GM23248 (cell line): ENCODE results near the gene SEMA4A. TPM values are rescaled to one million over a fixed set of nuclear protein-coding genes. Genes with fewer than 3 reads are reported as not detected.

Experiments
- DNase-seq: peaks from one replicate; pipeline ENCODE4 v3.0.0-alpha.2; 2015
- H2AFZ ChIP-seq: fragments of 200-600 bp; sonication (generic); 2 replicates; pipeline ENCODE4 v1.6.1; 2016; ENCODE audit warnings: antibody characterized with exemption
- H3F3A ChIP-seq: fragments of 200-600 bp; sonication (generic); 2 replicates; pipeline ENCODE4 v1.6.1; 2016; ENCODE audit warnings: mild to moderate bottlenecking, antibody characterized with exemption, mixed run types; ENCODE audit not compliant: insufficient read depth
- H3K27ac ChIP-seq: fragments of 200-600 bp; sonication (generic); 2 replicates; pipeline ENCODE4 v1.5.1; 2016; ENCODE audit warnings: mild to moderate bottlenecking
- H3K27me3 ChIP-seq: fragments of 200-600 bp; sonication (generic); replicated peaks from 2 replicates; pipeline ENCODE4 v1.6.1; 2016; ENCODE audit warnings: mild to moderate bottlenecking; ENCODE audit not compliant: insufficient read depth
- H3K36me3 ChIP-seq: fragments of 200-600 bp; sonication (generic); 2 replicates; pipeline ENCODE4 v1.6.1; 2016; ENCODE audit warnings: low read depth, mild to moderate bottlenecking
- H3K4me1 ChIP-seq: fragments of 200-600 bp; sonication (generic); 2 replicates; pipeline ENCODE4 v1.6.1; 2016; ENCODE audit warnings: mild to moderate bottlenecking; ENCODE audit not compliant: insufficient read depth
- H3K4me2 ChIP-seq: fragments of 200-600 bp; sonication (generic); one replicate; pipeline ENCODE4 v1.6.1; 2016; ENCODE audit warnings: mild to moderate bottlenecking; ENCODE audit not compliant: unreplicated experiment
- H3K4me3 ChIP-seq: fragments of 200-600 bp; sonication (generic); 2 replicates; pipeline ENCODE4 v1.5.1; 2016; ENCODE audit warnings: mild to moderate bottlenecking
- H3K79me2 ChIP-seq: fragments of 200-600 bp; sonication (generic); 2 replicates; pipeline ENCODE4 v1.6.1; 2016; ENCODE audit warnings: mild to moderate bottlenecking; ENCODE audit not compliant: insufficient read depth
- H3K9ac ChIP-seq: fragments of 200-600 bp; sonication (generic); 2 replicates; pipeline ENCODE4 v1.6.1; 2016; ENCODE audit warnings: mild to moderate bottlenecking
- H3K9me2 ChIP-seq: fragments of 200-600 bp; sonication (generic); 2 replicates; pipeline ENCODE4 v1.6.1; 2016; ENCODE audit warnings: mixed run types, mild to moderate bottlenecking, moderate library complexity; ENCODE audit not compliant: insufficient read depth
- H3K9me3 ChIP-seq: fragments of 200-600 bp; sonication (generic); one replicate; pipeline ENCODE4 v1.6.1; 2017; ENCODE audit warnings: low read depth
- H4K20me1 ChIP-seq: fragments of 200-600 bp; sonication (generic); 2 replicates; pipeline ENCODE4 v1.6.0; 2016; ENCODE audit not compliant: insufficient read depth
- EZH2 ChIP-seq: fragments of 200-600 bp; sonication (generic); IDR thresholded peaks from 2 replicates; pipeline ENCODE4 v1.6.1; 2018; ENCODE audit warnings: antibody characterized with exemption, mild to moderate bottlenecking; ENCODE audit not compliant: insufficient read depth, poor library complexity, severe bottlenecking
- EZH2phosphoT487 ChIP-seq: fragments of 200-600 bp; sonication (generic); IDR thresholded peaks from 2 replicates; pipeline ENCODE4 v1.6.1; 2018; ENCODE audit warnings: antibody characterized with exemption, moderate library complexity, mild to moderate bottlenecking, low read depth; ENCODE audit not compliant: insufficient read depth
- WGBS, 2 experiments: methylation state at CpG; one replicate each; pipeline ENCODE4 v1.1.6; 2015 to 2017; ENCODE audit warnings: low lambda C conversion rate in 2 of 2, low coverage in 1 of 2; ENCODE audit errors: missing lambda C conversion rate in 2 of 2; 5-methylcytosine and 5-hydroxymethylcytosine counted together
- in situ Hi-C: fragments of 300-500 bp; cut with MboI; formaldehyde crosslinking; loops from 2 replicates; pipeline ENCODE4 v1.15.0; 2020
- polyA plus RNA-seq: library from polyadenylated mRNA; unstranded; fragments of >200 nt; fragmentation: Nextera tagmentation; extraction: Ambion mirVana; gene quantifications from 2 replicates; pipeline ENCODE4 v1.2.1, GENCODE V29; 2016
- total RNA-seq: library from RNA; depleted of rRNA; stranded (reverse); fragments of >200 nt; shearing (Covaris generic); gene quantifications from 2 replicates; pipeline ENCODE4 v1.2.3, GENCODE V29; 2014; rRNA removed

Gene SEMA4A
- total RNA-seq (1.1 TPM in 1 of 2 replicates, not detected in the other), polyA plus RNA-seq (0.35 and 0.51 TPM in 2 replicates)

GRCh38 chr1:156153362-156153761 lies at the start of gene SEMA4A:
TSS of gene SEMA4A (plus strand) at chr1:156153585. CDS start at chr1:156154579, 994 bp downstream.
- no peak within 1 kb of the TSS for H2AFZ ChIP-seq
- TF ChIP-seq EZH2: no peak
- no peak for TF ChIP-seq EZH2phosphoT487
- in situ Hi-C loops: no loop called here
- no peak within 1 kb of the TSS for H3K4me2 ChIP-seq
- H4K20me1 ChIP-seq: no peaks in the 10 kb centered on the region
- no peaks in the 10 kb centered on the region for H3K9me2 ChIP-seq
- H3K4me1 ChIP-seq: peaks cover 13% of the 10 kb centered on the region; the same call in 1 of the 2 replicates
- no peak within 1 kb of the TSS for H3K9ac ChIP-seq
- no peak within 1 kb of the TSS for H3K27ac ChIP-seq
- WGBS, 2 experiments: 89 to 91% methylated on average over 10 of the region's 10 CpGs
- no peaks in the 10 kb centered on the region for H3K9me3 ChIP-seq
- H3K27me3 ChIP-seq: no peaks in the 10 kb centered on the region
- no peaks in the 10 kb centered on the region for H3K36me3 ChIP-seq
- no peak within 1 kb of the TSS for H3K4me3 ChIP-seq
- DNase-seq: no peak
- H3F3A ChIP-seq: no peaks in the 10 kb centered on the region
- no peaks in the 10 kb centered on the region for H3K79me2 ChIP-seq

- WGBS, 2 experiments: 12 to 15% methylated on average over 15 of the region's 15 CpGs
Measured at GRCh38 chr1:156104065-156104810, 49.1 kb upstream of the SEMA4A start.

GRCh38 chr1:156104861-156105832 lies 48.2 kb upstream of the SEMA4A start:
- peak overlapping the region; percentile 77 for H3K4me2 ChIP-seq
- WGBS, 2 experiments: 13 to 18% methylated on average over 10 to 11 of the region's 11 CpGs
- peak overlapping the region; percentile 52 for H3K4me3 ChIP-seq

More at GRCh38 chr1:156104065-156104810, 49.1 kb upstream of the SEMA4A start:
- Histone ChIP-seq H3K36me3 (no peaks in the 10 kb centered on the region), H3K4me1 (peaks cover 49% of the 10 kb centered on the region), H3K27ac (peak overlapping the region; percentile 99), H4K20me1 (no peaks in the 10 kb centered on the region), H3K79me2 (peaks cover 15% of the 10 kb centered on the region), H2AFZ (no peak overlapping the region), H3K9ac (peak overlapping the region; percentile 97), H3K4me3 (peak overlapping the region; percentile 63), H3K4me2 (peak overlapping the region; percentile 77), H3K27me3 (no peaks in the 10 kb centered on the region), H3F3A (peaks cover 9% of the 10 kb centered on the region), H3K9me2 (no peaks in the 10 kb centered on the region), H3K9me3 (no peaks in the 10 kb centered on the region)
- TF ChIP-seq EZH2phosphoT487 (no peak), EZH2 (no peak)
- in situ Hi-C loops: no loop called here
- DNase-seq: peak; percentile 97

More at GRCh38 chr1:156104861-156105832, 48.2 kb upstream of the SEMA4A start:
- in situ Hi-C loops: no loop called here
- Histone ChIP-seq H3F3A (peaks cover 9% of the 10 kb centered on the region), H3K9me2 (no peaks in the 10 kb centered on the region), H3K9ac (peak overlapping the region; percentile 97), H3K27me3 (no peaks in the 10 kb centered on the region), H2AFZ (peak overlapping the region; percentile 30; the same call in 1 of the 2 replicates), H3K36me3 (no peaks in the 10 kb centered on the region), H3K9me3 (no peaks in the 10 kb centered on the region), H3K79me2 (peaks cover 15% of the 10 kb centered on the region), H4K20me1 (no peaks in the 10 kb centered on the region), H3K4me1 (peaks cover 49% of the 10 kb centered on the region), H3K27ac (peak overlapping the region; percentile 99)
- no peak for TF ChIP-seq EZH2phosphoT487
- no peak for TF ChIP-seq EZH2
- DNase-seq: peak; percentile 92
